CD4-positive, alpha-beta T cell treated with Interferon alpha-2 for 1 hour (primary cell): ENCODE measurements around the gene UBE3C.
"Not testable (repeated sequence)": the region's sequence is repeated elsewhere in the genome, so short reads cannot be mapped to it uniquely, and the experiment has no call there.

Experiments
- DNase-seq, 2 donors: peaks; one replicate each; pipeline ENCODE4 v3.0.0-alpha.2; 2020 to 2022

UBE3C gene

DNA sequence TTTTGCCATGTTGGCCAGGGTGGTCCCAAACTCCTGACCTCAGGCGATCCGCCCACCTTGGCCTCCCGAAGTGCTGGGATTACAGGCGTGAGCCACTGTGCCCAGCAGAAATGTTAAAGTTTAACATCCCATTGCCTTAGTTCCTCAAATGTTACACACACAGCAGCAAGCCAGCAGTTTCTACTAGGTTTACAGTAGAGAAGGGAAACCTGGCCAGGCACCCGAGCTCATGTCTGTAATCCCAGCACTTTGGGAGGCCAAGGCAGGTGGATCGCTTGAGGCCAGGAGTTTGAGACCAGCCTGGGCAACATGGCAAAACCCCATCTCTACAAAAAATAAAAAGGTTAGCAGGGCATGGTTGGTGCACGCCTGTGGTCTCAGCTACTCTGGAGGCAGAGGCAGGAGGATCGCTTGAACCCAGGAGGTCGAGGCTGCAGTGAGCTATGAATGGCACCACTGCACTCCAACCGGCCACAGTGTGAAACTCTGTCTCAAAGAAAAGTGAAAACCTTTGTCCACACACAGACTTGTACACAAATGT lies 135.4 kb downstream of the UBE3C start:
- not testable (repeated sequence) for DNase-seq

DNA sequence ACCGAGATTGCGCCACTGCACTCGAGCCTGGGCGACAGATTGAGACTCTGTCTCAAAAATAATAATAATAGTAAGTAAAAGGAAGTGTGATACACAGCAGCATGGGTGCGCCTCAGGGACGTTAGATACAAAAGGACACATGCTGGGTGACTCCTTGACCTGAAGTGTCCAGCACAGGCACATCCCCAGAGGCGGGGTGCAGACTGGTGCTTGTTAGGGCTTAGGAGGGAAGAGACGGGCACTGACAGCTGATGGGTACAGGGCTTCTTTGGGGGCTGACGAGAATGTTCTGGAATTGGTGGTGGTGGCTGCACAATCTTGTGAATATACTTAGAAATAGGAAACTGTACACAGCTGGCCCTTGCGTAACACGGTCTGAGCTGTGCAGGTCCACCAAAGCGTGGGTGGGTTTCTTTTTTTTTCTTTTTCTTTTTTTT lies 136.3 kb downstream of the UBE3C start:
- no peak for DNase-seq

DNA sequence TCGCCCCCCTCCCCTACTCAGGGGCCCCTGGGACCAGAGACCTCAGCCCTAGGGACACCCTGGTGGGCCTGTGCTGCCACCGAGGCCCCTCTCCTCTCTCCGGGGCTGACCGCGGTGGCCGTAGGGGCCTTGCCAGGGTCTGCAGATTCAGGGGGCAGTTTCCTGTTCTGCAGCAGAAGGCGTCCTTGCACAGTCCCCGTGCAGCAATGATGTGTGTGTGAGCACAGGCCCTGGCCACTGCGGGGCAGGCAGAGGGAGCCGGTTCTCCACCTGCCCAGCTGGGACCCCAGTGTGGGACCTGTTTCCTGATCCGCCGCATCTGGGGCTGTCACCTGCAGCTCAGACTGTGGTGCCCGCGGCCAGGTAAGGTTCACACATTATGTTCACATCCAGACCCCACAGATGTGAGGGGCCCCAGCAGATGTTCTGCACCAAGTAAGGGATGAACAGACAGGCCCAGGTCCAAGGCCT lies 137.4 kb downstream of the UBE3C start:
- no peak for DNase-seq

DNA sequence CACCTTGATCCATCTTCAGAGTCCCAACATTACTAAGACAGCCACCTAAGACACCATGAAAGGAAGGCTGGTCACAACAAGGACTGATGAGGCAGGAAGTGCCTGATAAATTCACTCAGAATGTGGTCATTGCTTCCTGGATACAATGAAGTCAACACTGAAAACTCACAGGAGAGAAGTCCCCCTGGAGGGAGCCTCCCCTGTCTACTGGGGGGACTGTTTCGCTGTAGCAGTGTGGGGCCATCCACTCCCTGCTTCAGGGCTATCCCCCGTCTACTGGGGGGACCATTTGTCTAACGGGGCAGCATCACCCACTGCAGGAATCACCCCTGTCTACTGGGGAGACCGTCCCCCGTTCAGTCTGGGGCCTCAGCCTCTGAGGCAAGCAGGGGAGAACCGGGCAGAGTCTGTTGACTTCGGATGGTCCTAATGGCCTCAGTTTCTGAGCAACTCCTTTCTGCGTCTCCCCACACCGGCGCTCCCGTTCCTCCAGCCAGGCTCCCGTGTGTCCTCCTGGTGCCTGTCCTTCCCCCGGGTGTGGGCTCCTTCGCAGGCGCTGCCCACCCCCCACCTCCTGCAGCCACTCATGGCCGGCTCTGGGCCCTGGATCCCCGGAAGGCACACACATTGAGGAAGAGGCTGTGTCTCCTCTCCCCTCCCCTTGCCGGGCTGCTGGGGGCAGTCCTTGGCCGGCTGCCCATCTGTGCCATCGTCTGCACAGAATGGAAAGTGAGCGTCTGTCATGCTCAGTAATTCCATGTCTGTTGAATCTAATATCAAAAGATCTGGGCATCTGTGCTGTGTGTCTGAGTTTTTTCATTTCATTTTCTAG lies 138.2 kb downstream of the UBE3C start:
- peak; percentile 20 to 48 for DNase-seq

DNA sequence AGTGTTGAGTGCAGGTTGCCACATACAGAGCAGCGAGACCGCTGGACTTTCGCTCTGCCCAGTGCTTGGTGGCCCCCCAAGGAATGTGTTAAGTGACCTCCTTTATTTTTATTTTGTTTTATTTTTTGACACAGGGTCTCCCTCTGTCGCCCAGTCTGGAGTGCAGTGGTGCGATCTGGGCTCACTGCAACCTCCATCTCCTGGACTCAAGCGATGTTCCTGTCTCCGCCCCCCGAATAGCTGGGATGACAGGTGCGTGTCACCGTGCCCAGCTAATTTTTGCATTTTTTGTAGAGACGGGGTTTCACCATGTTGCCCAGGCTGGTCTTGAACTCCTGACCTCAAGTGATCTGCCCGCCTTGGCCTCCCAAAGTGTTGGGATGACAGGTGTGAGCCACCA lies 138.8 kb downstream of the UBE3C start:
- DNase-seq: not testable (repeated sequence)

DNA sequence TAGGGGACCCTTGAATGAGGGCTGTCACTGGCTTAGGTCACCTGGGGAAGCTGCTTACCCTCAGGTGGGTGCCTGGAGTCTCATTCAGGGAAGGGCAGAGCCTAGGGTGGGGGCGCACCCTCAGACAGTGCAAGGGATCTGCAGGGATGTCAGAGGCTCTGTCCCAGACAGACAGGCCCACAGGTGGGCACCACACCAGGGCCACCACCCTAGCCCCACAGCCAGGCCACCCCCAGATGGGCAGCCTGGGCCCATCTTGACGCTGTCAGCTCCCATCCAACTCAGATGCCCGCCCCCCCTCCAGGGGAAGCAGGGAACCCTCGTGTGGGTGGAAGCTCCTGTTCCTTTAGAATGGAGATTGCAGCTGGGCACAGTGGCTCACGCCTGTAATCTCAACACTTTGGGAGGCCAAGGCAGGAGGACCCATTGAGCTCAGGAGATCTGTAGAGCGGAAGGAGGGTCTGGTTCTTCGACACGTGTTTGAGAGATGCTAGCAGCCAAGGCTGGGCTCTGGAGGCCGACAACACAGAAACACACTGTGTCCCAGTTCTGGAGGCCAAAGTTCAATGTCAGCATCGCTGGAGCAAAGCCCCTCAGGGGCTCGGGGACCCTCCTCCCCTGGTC lies 139.6 kb downstream of the UBE3C start:
- no peak for DNase-seq

DNA sequence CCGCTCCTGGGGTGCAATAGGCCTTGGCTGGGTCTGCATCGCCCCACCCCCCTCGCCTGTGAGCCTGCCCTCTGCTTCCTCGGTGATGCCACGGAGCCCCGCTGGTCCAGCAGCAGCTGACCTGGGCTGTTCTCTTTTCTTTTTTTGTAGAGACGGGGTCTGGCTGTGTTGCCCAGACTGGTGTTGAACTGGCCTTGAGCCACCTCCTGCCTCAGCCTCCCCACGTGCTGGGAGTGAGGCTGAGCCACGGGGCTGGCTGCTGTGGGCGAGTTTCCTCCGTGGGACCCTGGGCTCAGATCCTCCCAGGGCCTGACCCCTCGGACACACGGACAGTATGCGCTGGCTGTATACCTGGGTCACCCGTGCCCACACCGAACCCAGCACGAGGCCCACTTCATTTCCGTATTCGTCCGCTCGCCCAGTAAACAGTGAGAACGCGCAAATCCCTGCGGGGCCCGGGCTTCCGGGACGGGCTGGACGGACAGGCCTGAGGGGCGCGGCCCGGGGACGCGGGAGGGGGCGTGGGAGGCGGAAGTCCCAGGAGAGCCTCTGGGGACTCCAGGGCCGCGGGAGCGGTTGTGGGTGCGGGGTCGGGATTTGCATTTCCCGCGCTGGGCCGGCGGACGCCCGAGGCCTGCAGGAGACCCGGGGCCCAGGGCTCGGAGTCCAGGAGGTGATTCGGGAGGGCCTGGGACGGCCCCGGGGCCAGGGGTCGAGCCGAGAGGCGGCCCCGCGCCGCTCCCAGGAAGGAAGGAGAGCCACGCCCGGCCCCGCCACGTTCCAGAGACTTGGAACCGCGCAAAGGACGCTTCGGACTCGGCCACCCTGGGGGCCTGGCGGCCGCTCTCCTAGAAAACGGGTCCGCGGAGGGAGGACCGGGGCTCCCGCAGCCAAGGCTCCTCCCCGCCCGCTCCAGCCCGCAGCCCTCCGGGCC lies 140.3 kb downstream of the UBE3C start:
- DNase-seq: no peak

DNA sequence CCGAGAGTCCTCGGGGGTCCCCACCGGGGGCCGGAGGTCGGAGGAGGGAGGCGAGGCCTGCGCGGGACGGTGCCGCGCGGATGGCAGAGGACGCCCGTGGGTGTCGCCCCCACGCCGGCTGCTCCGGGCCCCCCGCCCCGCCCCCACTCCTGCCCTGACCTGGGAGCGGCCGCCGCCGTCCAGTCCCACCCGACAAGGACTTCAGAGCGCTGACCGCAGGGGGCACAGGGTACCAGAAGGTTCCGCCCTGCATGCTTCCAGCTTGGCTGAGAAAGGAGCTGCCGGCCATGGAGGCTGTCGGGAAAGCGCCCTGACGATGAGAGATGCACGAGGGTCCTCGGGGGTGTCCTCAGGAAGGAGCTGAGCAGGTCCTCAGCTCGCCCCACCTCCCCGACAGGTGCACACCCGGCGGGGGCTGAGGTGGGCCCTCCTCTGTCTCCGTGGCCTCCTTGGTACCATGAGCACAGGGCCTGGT lies 141.1 kb downstream of the UBE3C start:
- DNase-seq: no peak

DNA sequence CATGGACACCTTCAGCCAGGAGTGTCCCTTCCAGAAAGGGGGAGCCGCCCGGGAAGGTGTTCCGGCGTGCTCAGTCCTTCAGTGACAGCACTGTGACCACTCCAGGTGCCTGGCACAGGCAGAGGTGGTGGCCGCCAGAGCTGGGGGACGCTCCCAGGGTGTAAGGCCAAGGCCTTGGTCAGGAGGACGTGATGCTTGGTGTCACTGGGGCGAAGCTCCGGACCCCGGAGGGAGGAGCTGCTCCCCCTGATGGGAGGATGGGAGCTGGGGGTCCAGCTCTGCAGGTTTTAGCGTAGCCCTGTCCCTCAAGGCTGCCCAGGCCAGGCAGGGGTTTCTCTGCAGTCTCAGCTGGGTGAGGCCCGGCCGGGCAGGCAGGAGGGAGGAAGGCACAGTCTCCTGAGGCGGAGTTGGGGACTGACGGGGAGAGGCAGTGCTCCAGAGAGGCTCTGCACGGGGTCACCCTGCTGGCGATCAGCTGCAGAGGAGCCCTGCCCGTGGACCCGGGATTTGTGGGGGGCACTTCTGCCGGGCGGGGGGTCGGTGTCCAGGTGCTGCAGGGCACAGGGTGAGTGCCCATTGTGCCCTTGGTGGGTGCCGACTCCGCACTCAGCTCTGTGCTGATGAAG lies 141.6 kb downstream of the UBE3C start:
- DNase-seq: no peak

DNA sequence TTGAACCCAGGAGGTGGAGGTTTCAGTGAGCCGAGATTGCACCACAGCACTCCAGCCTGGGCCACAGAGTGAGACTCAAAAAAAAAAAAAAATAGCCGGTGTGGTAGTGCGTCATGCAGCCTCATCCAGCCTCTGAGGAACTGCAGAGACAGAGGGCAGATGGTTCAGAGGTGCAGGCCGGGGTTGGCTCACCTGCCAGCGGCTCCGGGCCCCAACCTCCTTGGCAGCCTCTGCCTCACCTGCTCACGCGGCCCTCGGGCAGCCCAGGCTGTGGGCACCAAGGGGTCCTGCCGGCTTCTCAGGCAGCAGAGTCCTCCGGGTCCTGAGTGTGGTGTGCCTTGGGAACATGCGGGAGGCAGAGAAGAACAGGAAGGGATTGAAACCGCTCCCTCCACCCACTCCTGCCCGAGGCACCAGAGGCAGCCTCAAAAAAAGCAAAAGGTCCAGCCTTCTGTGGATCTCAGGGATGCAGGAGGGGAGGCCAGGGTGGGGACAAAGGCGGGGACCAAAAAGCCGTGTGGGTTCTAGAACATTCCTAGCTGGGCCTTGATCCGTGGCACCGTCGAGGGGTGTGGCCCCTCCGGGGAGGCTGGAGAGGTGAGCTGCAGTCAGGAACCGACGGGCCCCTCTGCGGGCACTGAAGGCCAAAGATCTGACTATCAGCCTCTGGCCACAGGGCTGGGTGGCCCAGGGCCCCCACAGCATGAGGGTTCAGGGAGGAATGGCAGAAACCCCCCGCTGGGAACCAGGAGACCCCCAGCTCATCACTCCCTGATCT lies 142.7 kb downstream of the UBE3C start:
- no peak for DNase-seq

DNA sequence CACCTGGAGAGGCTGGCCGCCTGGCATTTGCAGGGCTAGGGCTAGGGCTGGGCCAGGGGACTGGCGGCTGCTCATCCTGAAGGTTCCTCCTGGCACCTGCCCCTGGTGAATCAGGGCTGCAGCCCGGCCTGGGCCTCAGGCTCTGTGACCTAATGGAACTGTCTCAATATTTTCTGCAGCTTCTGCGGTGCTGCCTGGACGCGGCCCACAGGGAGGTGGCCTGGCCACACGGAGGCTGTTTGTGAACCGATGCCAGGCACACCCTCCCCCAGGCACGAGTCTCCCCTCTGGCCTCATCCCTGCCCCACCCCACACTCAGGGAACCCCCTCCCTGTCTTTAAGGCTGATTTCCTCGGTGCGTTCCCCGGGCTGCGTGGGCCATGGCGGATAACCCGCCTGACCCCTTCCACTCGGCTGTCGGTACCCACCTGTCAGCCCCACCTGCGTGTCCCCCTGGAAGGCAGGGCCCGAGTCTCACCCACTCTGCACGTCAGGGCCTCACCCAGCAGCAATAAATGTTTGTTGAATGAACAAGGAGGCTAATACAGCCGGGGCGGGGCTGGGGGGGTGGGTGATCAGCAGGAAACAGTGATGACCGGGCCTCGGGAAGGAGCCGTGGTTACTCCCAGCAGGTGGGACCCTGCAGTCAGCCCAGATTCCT lies 143.5 kb downstream of the UBE3C start:
- no peak for DNase-seq

DNA sequence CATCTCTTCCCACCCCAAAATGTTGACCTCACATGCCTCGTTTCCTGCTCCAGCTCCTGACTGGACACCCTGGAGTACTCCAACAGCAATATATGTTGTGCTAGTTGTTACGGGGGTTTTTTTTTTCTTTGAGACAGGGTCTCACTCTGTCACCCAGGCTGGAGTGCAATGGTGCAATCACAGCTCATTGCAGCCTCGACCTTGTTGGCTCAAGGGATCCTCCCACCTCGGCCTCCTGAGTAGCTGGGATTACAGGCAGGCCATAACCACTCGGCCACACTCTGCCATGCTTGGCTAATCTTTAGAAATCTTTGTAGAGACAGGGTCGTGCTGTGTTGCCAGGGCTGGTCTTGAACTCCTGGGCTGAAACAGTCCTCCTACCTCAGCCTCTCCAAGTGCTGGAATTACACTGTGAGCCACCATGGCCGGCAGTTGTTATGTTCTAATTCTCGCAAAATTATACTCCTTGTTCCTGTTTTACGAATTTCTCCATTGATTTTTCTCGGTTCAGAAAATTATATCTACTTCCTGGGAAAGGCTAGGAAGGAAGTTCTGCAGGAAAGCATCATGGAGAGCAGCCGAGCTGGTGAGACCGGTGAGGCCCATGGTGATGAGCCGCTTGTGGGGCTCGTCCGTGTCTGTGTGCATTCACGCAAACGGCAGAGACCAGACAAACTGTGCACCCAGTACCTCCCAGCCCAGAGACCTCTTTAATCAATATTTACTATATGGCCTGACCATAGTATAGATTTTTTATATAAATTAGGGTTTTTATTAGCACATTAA lies 145.7 kb downstream of the UBE3C start:
- DNase-seq: no peak

DNA sequence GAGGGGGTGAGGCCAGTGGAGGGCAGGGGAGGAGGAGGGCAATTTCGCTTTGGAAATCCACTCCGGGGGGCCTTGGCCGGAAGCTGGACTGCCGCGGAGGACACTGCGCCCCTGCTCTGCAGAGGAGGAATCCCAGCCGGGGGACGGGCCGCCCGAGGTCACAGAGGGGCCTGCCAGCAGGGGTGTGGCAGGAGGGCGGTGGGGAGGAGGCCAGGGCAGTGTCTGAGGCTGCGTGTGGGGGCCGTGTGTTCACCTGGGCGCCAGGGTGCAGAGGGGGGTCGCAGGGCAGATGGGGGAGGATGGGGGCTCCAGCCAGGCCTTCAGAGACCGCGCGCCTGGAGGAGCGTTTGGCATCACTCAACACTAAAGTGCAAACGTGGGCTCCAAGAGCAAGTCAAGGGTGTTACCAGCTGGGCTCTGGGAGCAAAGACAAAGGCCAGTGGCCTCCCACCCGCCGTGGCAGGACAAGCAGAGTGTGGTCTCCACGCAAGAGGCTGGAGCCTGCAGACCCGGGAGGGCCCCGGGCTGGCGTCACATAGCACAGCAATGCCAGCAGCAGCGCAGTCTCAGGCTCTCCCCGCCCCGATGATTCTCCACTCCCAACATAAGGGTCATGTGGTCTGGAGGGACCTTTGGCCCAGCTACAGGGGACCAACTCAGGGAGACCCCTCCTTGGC lies 152.8 kb downstream of the UBE3C start:
- DNase-seq: no peak

DNA sequence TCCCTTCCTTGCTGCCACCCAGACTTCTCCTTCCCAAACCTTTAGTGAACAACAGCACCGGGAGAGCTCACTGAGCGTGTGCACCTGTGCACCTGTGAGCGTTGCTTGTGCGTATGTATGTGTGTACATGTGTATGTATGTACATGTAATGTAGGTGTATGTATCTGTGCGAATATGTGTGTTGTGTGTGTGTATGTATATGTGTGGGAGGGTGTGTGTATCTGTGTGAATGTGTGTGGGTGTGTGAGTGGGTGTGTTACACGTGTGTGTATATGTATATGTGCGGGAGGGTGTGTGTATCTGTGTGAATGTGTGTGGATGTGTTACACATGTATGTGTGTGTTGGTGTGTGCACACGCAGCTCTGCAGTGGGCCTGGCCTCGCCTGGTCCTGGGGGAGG lies 153.5 kb downstream of the UBE3C start:
- no peak for DNase-seq

DNA sequence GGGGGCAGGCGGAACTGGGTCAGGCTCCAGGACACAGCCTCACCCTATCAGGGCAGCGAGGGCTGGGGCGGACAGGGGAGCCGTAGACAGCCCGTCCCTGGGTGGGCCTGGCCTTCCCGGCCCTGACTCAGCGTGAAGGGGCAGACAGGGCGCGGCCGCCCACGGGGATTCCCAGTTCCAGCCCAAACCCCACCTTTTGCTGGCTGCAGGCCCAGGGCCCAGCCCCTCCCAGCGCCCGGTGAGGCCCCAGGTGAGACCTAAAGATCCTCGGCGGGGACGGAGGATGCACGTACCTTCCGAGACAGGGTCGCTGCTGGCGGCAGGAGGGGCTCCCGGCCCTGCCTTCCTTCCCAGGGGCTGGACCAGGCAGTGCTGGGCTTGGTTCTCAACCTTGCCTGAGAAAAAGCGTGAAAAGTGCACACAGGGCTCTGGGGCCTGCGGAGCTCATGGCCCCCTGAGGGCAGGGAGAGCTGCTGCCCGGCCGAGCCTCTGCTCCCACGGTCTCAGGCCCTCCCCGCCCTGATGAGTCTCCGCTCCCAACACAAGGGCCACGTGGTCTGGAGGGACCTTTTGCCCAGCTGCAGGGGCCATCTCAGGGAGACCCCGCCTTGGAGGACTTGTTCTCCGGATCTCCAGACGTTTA lies 154.2 kb downstream of the UBE3C start:
- DNase-seq: no peak

DNA sequence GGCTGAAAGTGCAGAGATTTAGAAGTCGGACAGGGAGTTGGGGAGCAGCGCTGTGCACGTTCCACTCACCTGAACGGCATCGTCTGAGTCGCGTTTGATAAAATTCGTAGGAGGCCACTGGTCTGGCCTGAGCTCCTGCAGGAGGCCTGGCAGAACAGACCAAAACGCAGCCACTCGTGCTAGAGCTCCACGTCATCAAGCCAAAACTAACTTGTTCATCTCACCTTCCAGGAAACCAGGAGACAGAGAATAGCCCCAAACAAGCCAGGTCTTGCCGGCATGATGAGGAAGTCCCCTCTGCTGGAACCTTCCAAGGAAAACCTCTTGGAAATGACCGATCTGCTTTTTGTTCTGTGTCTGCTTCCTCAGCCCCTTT lies 154.7 kb downstream of the UBE3C start:
- DNase-seq: no peak

DNA sequence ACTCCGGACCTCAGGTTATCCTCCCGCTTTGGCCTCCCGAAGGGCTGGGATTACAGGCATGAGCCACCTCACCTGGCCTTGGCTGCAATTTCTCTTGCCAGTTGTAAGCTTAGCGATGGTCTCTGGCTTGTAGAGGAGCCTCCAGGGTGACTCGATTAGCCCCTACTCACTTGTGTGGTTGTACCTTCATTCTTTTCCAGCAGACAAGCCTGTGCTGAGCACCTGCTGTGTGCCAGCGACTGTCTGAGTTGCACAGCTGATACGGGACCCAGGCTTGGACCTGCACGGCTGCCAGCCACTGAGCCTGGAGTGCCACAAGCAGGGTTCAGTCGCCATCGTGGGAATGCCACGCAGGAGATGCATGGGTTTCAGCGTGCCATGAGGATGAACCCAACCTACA lies 156.0 kb downstream of the UBE3C start:
- DNase-seq: no peak

DNA sequence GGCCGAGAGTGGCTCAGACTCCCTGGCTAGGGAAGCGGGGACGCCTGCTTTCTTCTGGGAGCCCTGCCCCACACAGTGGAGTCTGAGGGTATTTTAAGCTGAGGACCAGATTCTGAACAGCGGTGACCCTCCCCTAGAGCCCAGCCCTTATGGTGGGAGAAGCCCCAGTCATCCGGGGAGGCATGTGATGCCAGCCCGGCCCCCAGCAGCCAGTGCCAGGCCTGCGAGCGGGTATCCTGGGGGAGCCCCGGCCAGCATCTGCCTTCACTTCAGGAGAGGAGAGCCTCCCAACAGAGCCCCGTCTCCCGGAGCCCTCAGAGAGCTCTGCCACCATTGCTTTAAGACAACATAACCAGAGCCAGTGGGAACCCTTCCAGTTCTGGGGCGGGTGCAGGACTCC lies 156.6 kb downstream of the UBE3C start:
- DNase-seq: no peak

DNA sequence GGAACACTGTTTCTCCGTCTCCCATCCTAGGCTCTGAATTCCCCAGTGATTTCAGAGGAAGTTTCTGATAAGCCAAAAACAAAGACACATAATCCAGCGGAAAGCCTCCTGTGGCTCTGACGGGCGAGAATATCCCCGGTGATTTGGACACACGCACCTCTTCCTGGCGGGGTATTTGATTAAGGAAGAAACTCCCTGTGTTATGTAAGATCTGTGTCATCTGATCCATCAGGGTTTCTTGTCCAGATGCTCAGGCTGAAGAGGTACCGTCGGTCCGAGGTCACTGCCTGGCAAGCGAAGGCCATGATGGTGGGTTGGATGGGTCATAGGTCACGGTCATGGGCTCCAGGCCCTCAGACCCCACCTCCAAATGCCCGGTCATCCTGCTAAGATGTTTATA lies 158.5 kb downstream of the UBE3C start:
- no peak for DNase-seq
